ENCODE results near the gene DPYD.

Gene DPYD

DNA sequence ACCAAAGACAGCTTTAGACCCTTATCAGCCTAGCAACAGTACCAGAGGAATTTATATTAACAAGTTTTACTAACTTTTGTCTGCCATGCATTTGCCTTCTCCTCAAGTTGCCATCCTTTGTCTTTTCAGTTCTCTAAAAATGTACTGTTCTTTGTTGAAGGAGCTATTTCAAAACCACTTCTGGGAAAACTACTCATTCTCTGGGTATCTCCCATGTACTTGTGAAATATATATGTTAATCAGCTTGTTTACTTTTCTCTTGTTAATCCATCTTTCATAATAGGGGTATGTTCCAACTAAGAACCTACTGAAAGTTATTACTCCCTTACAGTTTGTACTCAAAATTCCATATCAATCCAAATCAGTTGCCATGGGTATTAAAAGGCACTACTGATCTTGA is 16.3 kb downstream of the DPYD start:
- Histone ChIP-seq H3K27me3 (ENCODE audit: low read length) (no peaks in the 10 kb centered on the region), H3K79me2 (ENCODE audit: insufficient read depth, low read length) (no peaks in the 10 kb centered on the region), H2AFZ (ENCODE audit: low read depth, low read length, severe bottlenecking) (no peak overlapping the region), H3K9me3 (ENCODE audit: insufficient read depth, low read length) (no peaks in the 10 kb centered on the region), H3K27ac (ENCODE audit: low read depth, low read length) (no peak overlapping the region), H3K9me2 (replicated peaks; ENCODE audit: insufficient read depth, low read length) (no peaks in the 10 kb centered on the region), H3K4me2 (ENCODE audit: low read depth, low read length, poor library complexity, severe bottlenecking) (no peak overlapping the region), H3K36me3 (ENCODE audit: low read length) (no peaks in the 10 kb centered on the region), H3K9ac (ENCODE audit: low read length) (no peak overlapping the region), H3K4me3 (ENCODE audit: insufficient read depth, low read length, poor library complexity, severe bottlenecking) (no peak overlapping the region), H4K20me1 (ENCODE audit: low read depth, low read length) (no peaks in the 10 kb centered on the region), H3F3A (ENCODE audit: insufficient read depth) (no peaks in the 10 kb centered on the region)
- no peak for TF ChIP-seq EZH2phosphoT487 (conservative IDR thresholded peaks at IDR 0.05; ENCODE audit: low read length)
- TF ChIP-seq, protein P1, sequence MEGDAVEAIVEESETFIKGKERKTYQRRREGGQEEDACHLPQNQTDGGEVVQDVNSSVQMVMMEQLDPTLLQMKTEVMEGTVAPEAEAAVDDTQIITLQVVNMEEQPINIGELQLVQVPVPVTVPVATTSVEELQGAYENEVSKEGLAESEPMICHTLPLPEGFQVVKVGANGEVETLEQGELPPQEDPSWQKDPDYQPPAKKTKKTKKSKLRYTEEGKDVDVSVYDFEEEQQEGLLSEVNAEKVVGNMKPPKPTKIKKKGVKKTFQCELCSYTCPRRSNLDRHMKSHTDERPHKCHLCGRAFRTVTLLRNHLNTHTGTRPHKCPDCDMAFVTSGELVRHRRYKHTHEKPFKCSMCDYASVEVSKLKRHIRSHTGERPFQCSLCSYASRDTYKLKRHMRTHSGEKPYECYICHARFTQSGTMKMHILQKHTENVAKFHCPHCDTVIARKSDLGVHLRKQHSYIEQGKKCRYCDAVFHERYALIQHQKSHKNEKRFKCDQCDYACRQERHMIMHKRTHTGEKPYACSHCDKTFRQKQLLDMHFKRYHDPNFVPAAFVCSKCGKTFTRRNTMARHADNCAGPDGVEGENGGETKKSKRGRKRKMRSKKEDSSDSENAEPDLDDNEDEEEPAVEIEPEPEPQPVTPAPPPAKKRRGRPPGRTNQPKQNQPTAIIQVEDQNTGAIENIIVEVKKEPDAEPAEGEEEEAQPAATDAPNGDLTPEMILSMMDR (IDR thresholded peaks at IDR 0.05; ENCODE audit: insufficient read depth, low read length, poor library complexity, severe bottlenecking), result no peak

- Histone ChIP-seq H3K9me2 (replicated peaks; ENCODE audit: insufficient read depth, low read length) (no peaks in the 10 kb centered on the region), H3K9me3 (ENCODE audit: insufficient read depth, low read length) (peaks cover 5% of the 10 kb centered on the region; the same call in 1 of the 2 replicates), H3K79me2 (ENCODE audit: insufficient read depth, low read length) (no peaks in the 10 kb centered on the region), H3F3A (ENCODE audit: insufficient read depth) (no peaks in the 10 kb centered on the region), H3K27ac (ENCODE audit: low read depth, low read length) (no peak overlapping the region), H3K9ac (ENCODE audit: low read length) (no peak overlapping the region), H3K4me3 (ENCODE audit: insufficient read depth, low read length, poor library complexity, severe bottlenecking) (no peak overlapping the region), H3K36me3 (ENCODE audit: low read length) (no peaks in the 10 kb centered on the region; the same call in none of the 2 replicates), H4K20me1 (ENCODE audit: low read depth, low read length) (no peaks in the 10 kb centered on the region), H3K4me2 (ENCODE audit: low read depth, low read length, poor library complexity, severe bottlenecking) (no peak overlapping the region), H2AFZ (ENCODE audit: low read depth, low read length, severe bottlenecking) (no peak overlapping the region), H3K27me3 (ENCODE audit: low read length) (no peaks in the 10 kb centered on the region)
- no peak for TF ChIP-seq EZH2phosphoT487 (conservative IDR thresholded peaks at IDR 0.05; ENCODE audit: low read length)
- TF ChIP-seq, protein P1 (IDR thresholded peaks at IDR 0.05; ENCODE audit: insufficient read depth, low read length, poor library complexity, severe bottlenecking), result no peak
These were observed 17.2 kb downstream of the DPYD start for GRCh38 chr1:97903626-97904025.

- Histone ChIP-seq H3F3A (ENCODE audit: insufficient read depth) (no peaks in the 10 kb centered on the region), H3K4me2 (ENCODE audit: low read depth, low read length, poor library complexity, severe bottlenecking) (no peak overlapping the region)
These were observed 18.8 kb downstream of the DPYD start for GRCh38 chr1:97902067-97902466.

More at GRCh38 chr1:97902067-97902466, 18.8 kb downstream of the DPYD start:
- TF ChIP-seq, protein P1 (IDR thresholded peaks at IDR 0.05; ENCODE audit: insufficient read depth, low read length, poor library complexity, severe bottlenecking), result no peak
- TF ChIP-seq EZH2phosphoT487 (conservative IDR thresholded peaks at IDR 0.05; ENCODE audit: low read length), result no peak
- Histone ChIP-seq H3K79me2 (ENCODE audit: insufficient read depth, low read length) (no peaks in the 10 kb centered on the region), H3K27me3 (ENCODE audit: low read length) (no peaks in the 10 kb centered on the region), H3K9me2 (replicated peaks; ENCODE audit: insufficient read depth, low read length) (no peaks in the 10 kb centered on the region), H3K27ac (ENCODE audit: low read depth, low read length) (no peak overlapping the region), H3K4me3 (ENCODE audit: insufficient read depth, low read length, poor library complexity, severe bottlenecking) (no peak overlapping the region), H2AFZ (ENCODE audit: low read depth, low read length, severe bottlenecking) (no peak overlapping the region), H4K20me1 (ENCODE audit: low read depth, low read length) (no peaks in the 10 kb centered on the region), H3K9ac (ENCODE audit: low read length) (no peak overlapping the region), H3K36me3 (ENCODE audit: low read length) (no peaks in the 10 kb centered on the region; the same call in none of the 2 replicates), H3K9me3 (ENCODE audit: insufficient read depth, low read length) (peaks cover 6% of the 10 kb centered on the region; the same call in 1 of the 2 replicates)

Measured in SU-DHL-6 (cell line).